Panc1 (cell line): Measurements from ENCODE around the gene OR8H2.

Source experiments
- CTCF ChIP-seq: fragments of 450-650 bp; IDR thresholded peaks from 2 replicates; pipeline ENCODE4 v1.5.1; 2017; ENCODE audit warnings: mild to moderate bottlenecking
- POLR2AphosphoS5 ChIP-seq: IDR thresholded peaks from 2 replicates; pipeline ENCODE4 v1.6.1; 2012; ENCODE audit warnings: mild to moderate bottlenecking, low read depth, low read length, moderate library complexity
- REST ChIP-seq, 2 experiments: IDR thresholded peaks; 2 replicates each; pipeline ENCODE4 v1.6.1; 2011 to 2012; ENCODE audit warnings: low read depth in 2 of 2, control low read depth in 1 of 2, low read length in 1 of 2, mild to moderate bottlenecking in 1 of 2, moderate library complexity in 1 of 2; ENCODE audit not compliant: insufficient read depth in 1 of 2
- TCF7L2 ChIP-seq: IDR thresholded peaks from 2 replicates; pipeline ENCODE4 v1.6.1; 2011; ENCODE audit warnings: mild to moderate bottlenecking, low read depth, low read length, inconsistent platforms

GRCh38 chr11:56151376-56151775, 47.9 kb downstream of the OR8H2 start:
- TF ChIP-seq CTCF (no peak), POLR2AphosphoS5 (no peak), REST (IDR thresholded peaks at IDR 0.05; ENCODE audit: insufficient read depth in 1 of 2, low read depth in 2 of 2, low read length in 1 of 2) (no peak), TCF7L2 (no peak)
